Measurements from ENCODE around the gene AP3S2.
"Not testable (repeated sequence)": the region's sequence is repeated elsewhere in the genome, so short reads cannot be mapped to it uniquely, and the experiment has no call there.

Gene AP3S2

DNA sequence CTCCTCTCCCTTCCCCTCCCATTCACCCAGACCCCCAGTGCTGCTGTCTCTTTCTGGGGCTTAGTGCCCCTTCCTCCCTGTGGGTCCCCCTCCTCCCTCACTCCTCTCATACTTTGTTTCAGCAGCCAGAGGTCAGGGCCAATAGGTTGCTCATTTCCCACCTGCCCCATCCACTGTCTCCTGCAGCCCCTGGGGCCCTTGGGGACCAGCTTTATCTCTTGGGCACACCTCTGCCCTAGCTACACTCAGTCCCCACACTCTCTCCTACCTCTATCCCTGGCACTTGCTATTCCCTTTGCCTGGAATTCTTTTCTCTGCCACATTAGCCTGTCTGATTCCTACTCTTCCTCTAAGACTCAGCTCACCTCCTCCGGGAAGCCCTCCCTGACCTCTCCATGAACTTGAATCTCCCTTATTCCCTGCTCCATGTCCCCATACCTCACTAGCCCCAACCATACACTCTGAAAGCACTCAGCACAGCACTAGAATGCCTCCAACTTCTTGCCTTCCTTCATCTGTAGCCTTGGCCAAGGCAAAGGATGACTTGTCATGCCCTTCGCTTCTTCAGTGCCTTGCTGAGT, 93.8 kb downstream of the AP3S2 start:
- DNase-seq = no peak

DNA sequence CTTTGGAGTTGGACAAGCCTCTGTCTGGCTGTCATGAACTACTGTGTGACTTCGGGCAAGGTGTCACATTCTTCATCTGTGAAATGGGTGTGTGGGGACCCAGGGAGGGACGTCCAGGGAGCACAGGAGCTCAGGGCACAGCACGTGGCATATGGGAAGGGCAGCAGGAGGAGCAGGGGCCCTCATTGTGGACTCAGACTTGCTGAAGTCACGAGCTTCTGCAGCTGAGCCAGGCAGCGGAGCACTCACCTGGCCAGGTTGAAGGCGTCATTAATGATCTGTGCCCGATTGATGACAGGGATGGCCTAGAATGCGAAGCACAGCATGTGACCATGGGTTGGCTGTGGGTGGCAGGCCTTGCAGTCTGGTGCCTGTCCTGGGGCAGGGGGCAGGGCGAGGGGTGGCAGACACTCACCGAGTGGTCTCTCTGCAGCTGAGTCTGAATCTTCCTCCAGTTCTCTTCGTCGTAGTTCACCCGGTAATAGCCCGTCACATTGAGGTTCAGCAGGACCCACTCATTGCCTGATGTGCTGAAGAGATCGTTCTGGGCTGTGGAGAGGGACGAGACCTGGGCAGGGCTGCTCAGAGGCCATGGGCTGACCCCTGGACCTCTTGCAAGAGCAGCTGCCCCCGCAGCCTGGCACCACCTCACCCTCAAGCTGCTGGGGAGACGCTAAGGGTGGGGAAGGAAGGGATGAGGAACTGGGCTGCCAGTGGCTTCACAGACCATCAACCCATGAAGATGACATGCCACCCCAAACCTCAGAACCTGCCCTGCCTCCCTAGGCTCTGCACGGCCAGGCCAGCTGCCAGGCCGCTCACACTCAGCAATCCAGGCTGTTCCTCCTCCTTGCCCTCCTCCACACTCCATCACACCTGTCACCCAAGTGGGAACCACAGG, 94.5 kb downstream of the AP3S2 start:
- DNase-seq = no peak

DNA sequence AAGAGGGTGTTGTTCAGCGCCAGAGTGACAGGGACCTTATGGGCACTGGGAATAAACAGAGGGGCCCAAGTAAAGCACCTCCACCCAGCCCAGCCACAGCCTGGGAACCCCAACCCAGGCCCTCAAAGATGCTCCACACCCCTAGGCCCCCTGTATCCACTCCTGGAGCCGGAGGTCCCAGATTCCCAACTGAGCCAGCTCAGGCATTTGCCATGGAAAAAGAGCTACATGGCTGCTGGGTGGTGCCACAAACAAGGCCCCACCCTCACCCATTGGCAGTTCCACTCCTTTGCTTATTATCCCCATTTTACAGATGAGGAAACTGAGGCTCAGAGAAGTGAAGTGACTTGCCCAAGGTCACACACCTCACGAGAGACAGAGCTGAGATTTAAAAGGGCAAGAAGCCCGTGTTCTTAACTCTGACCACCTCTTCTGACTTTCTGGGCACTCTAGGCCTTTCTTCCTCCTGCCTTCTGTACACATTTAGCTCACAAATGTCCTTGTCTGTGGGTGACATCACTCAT, 96.1 kb downstream of the AP3S2 start:
- no peak for DNase-seq

DNA sequence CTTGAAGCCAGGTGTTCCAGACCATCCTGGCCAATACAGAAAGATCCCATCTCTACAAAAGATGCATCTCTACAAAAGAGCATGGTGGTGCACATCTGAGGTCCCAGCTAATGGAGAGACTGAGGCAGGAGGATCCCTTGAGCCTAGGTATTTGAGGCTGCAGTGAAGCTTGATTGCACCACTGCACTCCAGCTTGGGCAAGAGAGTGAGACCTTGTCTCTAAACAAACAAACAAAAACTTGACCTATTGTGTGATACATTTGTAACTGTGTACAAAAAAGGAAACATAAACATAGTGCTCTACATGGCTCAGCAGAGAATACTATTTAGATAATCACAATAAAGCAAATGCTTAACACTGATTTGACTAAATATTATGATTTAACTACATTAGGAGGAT, 97.8 kb downstream of the AP3S2 start:
- DNase-seq = no peak

DNA sequence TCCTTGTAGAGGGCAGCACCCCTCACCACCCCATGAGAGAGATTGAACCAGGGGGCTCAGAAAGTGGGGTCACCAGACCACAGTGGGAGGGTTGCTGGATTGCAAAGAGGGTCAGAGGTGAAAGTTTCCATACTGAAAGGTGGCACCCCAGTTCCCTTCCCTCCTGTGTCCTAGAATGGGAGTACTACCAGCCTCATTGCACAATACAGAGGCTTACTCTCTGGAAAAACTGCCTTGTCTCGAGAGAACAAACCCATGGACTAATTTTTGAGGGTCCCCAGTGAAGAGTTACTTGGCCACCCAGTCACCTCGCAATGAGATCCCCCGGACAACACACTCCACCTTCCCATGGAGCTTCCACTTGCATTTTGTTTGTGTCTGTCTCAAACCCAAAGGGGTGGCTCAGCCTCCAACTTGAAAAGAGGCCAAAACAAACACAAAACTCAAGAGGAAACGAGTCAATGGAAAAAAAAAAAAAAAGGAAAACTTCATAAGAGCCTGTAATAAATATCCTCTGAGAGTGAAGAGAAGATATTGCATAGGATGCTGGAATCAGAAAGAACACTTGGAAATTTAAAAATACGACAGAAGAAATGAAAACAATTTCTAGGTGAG, 99.1 kb downstream of the AP3S2 start:
- peak in 1 of 3 experiments; percentile 15 for DNase-seq

DNA sequence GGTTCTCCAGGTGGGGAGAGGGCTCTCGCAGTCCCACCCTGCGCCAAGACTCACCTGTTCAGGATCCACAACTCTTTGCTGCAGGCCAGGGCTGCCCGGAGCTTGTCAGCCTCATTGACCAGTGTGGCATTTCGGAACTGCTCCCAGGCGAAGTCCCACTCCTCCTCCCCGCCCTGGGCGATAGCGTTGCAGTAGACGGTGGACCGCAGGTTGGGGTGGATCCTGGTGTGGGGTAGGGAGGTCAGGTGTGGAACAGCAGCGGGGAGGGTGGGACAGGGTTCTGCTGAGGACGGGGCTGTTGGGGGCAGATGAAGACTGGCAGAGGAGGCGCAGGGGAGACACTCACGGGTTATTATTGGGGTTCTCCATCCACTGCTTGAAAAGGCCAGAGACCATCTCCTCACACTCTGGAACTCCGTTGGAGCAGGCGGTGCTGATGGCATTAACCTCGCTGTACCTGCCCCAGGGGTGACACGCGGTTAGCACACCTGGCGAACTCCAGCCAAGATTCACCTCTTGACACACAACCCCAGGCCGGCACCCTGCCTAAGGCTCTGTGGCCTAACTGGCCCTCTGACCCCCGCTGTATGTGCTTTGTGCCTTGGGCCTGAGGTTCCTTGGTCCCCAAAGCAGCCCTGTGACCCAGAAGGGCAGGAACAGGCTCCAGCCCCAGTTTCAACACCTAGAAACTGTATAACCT, 101.5 kb downstream of the AP3S2 start:
- DNase-seq = no peak

DNA sequence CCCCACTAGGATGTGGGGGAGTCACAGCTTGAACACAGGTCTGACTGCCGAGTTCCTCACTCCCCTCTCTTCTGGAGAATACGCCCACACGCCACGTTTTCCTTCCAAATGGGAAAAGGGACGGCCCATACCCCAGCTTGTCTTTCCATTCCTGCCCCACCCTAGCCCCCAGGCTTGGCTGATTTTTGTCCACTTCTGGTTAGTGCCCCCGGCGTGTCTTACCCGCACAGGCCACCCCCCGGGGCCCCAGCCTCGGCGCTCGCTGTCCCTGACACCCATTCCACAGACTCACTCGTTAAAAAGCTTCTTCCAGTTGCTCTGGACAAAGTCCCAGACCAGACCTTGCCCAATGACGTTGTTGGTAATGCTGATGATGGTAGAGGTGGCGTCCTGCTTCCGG, 103.1 kb downstream of the AP3S2 start:
- no peak for DNase-seq

DNA sequence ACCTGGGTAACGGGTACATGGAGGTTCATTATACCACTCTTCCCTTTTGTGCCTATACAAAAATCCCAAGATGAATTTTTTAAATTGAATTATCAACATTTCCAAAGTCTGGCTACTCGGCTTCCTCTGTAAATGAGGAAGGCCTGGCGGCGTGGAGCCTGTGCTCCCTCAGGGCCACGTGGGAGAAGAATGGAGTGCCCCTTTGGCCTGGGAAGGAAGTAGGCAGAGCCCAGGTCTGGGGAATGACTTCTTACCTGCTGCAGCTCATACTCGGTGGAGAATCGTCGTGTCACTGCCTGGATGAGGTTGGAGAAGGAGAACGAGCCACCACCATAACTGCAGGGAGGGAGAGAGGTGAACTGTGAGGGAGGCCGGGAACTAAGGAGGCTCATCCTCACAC, 103.6 kb downstream of the AP3S2 start:
- no peak for DNase-seq

DNA sequence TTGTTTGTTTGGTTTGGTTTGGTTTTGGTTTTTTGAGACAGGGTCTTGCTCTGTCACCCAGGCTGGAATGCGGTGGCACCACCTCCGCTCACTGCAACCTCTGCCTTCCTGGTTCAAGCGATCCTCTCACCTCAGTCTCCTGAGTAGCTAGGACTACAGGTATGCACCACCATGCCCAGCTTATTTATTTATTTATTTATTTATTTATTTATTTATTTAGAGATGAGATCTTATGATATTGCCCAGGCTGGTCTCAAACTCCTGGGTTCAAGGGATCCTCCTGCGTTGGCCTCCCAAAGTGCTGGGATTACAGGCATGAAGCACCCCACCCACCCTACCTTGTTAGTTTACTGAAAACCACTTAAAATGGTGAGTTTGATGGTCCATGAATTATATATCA, 105.2 kb downstream of the AP3S2 start:
- DNase-seq = not testable (repeated sequence)

DNA sequence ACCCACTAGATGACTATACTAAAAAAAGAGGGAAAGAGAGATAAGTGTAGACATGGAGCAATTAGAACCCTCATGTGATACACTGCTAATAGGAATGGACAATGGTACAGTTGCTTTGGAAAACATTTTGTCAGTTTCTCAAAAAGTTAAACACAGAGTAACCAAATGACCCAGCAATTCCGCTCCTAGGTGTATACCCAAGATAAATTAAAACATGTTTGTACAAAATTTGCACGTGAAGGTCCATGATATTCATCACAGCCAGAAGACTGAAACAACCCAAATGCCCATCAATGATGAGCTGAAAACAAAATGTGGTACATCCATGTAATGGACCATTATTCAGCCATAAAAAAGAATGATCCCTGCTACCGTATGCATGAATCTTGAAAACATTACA, 105.8 kb downstream of the AP3S2 start:
- no peak for DNase-seq

DNA sequence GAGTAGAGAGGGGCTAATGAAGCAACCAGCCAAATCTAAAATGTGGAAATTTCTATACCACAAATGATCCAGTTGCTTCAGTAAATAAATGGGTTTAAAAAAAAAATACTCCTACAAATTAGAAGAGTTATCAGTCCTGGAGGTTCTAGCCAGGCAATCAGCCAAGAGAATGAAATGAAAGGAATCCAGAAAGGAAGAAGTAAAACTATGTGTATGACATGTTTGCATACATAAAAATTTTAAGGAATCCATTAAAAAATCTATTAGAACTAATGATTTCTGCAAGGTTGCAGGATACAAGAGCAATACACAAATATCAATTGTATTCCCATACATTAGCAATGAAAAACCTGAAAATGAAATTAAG, 108.0 kb downstream of the AP3S2 start:
- no peak for DNase-seq

DNA sequence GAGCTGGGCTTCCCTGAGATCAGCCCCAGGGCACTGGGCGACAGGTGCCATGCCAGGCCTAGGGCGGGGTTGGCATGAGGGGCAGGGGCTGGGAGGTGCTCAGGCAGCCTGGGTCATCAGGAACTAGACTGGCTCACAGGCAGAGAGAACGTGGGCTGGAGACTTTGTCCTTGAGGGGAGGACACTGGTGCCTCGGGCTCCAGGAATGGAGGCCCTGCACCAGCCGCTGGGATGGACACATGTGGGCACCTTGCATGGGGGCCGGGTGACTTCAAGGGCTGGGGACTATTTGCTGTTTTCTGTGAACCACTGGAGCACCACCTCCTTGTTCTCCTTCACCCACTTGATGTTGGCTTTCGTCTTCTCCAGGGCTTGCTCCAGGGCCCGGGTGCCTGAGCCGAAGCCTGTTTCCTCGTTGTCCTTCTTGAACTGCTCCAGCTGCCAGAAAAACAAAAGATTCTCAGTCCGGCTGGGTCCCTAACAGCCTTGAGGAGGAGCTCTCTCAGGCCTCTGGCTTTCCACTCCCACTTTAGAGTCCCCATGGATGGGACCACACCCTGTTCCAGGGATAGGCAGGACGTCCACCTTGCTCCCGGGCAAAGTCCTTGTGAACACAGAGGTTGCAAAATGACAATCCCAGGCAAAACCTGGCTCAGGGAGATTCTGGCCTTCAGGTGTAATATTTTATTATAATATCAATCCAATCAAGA, 108.6 kb downstream of the AP3S2 start:
- DNase-seq = no peak

DNA sequence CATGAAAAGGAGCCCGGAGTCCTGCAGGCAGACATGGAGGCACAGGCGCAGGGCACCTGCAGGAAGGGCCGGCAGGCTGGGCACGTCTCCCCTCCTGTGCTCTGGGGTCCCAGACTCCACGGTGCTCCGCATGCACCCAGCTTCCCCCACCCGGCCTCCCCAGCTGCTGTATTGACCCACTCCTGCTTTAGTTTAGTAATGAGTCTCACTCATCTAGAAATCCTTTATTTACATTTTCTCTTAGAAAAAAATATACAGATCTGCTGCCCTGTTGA, 109.2 kb downstream of the AP3S2 start:
- no peak for DNase-seq

DNA sequence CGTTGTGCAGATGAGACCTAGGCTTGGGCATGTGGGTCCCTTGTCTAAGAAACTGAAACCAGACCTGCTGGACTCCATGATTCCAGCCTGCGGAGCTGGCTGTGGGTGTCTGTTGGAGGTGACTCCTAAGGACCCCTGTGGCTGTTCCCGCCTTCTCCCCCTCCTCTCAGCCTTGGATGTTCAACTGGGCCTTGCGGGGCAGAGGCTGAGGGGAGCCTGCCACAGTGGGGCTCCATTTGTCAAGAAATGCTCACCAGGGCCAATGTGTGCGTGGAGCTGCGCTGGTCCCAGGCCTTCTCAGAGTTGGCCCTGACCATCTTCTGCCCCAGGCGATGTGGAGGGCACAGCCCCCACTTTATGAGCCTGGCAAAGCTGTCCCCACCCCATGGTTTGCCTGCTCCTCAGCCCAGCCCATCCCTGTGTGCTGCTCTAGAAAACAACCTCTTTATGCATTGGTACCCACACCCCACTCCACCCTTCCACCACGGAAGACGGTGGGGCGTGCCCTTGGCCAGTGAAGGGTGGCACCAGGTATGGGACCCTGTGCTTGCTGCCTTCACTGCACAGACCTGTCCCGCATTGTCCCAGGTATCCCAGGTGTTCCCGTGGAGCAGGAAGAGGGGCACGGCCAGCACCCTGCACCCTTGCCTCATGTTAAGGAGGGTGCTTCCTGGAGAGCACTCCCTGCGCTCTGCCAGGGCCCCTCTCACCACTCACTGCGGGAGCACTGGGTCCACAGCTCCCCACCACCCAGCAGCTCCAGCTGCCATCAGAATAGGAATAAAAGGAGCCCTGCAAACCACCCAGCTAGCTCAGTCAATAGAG, 109.7 kb downstream of the AP3S2 start:
- DNase-seq = no peak

DNA sequence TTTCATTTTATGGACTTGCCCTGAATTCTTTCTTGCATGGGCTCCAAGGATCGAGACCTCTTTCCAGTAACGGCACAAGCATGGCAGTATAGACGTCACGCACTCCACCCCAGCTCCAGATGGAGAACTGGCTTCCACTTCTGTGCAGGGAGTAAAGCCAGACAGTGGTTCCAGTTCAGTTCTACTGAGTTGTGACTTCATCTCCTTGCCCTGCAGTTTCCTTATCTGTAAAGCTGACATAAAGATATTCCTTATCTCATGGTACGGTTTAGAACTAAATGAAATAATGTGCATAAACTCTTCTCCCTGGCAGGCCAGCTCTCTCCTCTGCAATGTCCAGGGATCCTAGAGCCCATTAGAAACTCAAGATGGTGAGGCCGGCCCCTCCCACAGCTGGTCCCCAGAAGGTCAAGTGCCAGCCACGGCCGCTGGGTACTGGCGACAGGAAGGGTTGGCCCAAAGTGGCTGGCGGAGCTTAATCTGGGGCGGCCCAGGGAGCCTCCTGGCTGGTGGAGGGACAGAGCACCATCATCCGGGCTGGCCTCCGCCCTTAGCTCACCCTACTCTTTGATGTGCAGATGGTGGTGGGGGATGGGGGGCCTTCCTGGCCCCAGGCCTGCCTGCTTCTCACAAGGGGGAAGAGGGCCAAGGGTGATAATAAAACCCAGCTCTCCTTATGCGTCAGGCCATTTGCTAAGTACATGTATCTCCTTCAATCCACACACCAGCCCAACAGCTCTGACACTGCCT, 110.5 kb downstream of the AP3S2 start:
- DNase-seq = no peak

DNA sequence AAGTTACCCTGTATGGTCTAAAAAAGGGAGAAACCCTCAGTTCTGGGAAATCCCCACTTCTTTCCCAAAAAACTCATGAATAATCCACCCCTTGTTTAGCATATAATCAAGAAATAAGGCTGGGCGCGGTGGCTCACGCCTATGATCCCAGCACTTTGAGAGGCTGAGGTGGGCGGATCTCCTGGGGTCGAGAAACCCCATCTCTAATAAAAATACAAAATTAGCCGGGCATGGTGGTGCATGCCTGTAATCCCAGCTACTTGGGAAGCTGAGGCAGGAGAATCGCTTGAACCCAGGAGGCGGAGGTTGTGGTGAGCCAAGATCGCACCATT, 111.2 kb downstream of the AP3S2 start:
- not testable (repeated sequence) for DNase-seq

DNA sequence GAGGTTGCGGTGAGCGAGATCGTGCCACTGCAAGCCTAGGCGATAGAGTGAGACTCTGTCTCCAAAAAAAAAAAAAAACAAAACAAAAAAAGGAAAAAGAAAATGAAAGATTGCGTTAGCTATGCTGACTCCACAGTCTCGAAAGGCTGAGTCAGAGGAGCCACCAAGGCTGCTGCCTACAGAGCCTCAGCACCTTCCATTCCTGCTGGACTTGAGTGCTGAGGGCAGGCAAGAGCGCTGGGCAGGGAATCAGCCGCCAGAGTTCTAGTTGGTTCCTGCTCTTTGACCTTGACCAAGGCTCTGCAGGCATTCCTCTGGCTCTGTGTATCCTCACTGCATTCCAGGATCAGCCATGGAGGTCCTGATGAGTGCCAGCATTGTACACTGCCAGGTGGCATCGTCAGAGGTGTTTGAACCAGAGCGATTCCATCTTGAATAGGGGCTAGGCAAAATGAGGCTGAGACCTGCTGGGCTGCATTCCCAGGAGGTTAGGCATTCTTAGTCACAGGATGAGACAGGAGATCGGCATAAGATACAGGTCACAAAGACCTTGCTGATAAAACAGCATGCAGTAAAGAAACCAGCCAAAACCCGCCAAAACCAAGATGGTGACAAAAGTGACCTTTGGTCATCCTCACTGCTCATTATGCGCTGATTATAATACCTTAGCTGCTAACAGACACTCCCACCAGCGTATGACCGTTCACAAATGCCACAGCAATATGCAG, 111.7 kb downstream of the AP3S2 start:
- DNase-seq = no peak

DNA sequence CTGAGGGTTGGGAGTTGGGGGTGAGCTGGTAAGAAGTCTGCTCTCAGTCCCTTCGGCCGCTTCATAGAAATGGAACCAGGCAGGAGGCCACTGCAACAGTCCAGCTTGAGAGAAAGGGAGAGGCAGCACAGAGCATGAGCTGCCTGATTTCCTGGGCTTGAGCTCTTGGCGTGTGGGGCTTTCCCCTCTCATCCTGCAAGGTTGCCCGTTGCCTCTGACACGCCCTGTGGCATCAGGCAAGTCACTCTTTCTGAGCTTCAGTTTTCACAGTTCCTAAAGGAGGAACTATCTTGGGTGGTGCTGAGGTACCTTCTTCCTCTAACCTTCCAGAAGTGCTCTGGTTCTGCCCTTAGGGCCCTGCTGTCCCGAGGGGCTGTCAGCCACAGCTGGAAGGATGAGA, 112.7 kb downstream of the AP3S2 start:
- no peak for DNase-seq

DNA sequence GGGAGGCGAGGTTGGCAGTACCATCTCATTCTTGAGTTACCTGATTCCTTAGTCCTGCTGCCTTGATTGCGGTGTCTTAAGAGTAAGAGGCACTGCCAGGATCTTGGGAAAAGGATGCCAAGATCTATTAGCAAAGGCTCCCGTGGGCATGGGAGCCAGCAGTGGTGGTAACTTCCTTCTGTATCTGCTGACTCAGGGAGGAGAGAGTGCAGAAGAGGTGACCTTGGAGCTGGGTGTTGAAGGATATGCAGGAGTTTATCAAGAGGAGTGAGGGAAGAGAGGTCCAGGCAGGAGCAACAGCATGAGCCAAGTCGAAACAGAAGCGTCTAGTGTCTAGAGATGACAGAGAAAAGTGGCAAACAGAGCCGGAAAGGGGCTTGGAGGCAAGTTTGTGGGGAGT, 113.2 kb downstream of the AP3S2 start:
- DNase-seq = no peak

Measured in NCI-H1417 (cell line).